Nephron progenitor cell (in vitro differentiated cells): ENCODE data around the gene RNF166.
"Not testable (repeated sequence)": the region's sequence is repeated elsewhere in the genome, so short reads cannot be mapped to it uniquely, and the experiment has no call there.

Experiments used
- DNase-seq: peaks from one replicate; pipeline ENCODE4 v3.0.0; 2021
- H3K27ac Mint-ChIP-seq: 2 replicates; pipeline ENCODE4 v1.8.0; 2021; ENCODE audit warnings: mild to moderate bottlenecking, moderate library complexity, mixed read lengths
- H3K27me3 Mint-ChIP-seq: 2 replicates; pipeline ENCODE4 v1.8.0; 2021; ENCODE audit warnings: mild to moderate bottlenecking, low read depth, mixed read lengths; ENCODE audit not compliant: poor library complexity
- H3K36me3 Mint-ChIP-seq: 2 replicates; pipeline ENCODE4 v1.8.0; 2021; ENCODE audit warnings: low read depth, mixed read lengths
- H3K4me1 Mint-ChIP-seq: 2 replicates; pipeline ENCODE4 v1.8.0; 2021; ENCODE audit warnings: mixed read lengths
- H3K4me3 Mint-ChIP-seq: 2 replicates; pipeline ENCODE4 v1.8.0; 2021; ENCODE audit warnings: mild to moderate bottlenecking, moderate library complexity, mixed read lengths
- H3K9me3 Mint-ChIP-seq: 2 replicates; pipeline ENCODE4 v1.8.0; 2021; ENCODE audit warnings: mild to moderate bottlenecking, moderate library complexity, mixed read lengths
- CTCF ChIP-seq: fragments of 200-600 bp; sonication (generic); IDR thresholded peaks from 2 replicates; pipeline ENCODE4 v1.5.0; 2021; ENCODE audit warnings: antibody characterized with exemption

Gene RNF166

GRCh38 chr16:88673716-88674379, 32.4 kb downstream of the RNF166 start:
- no peaks in the 10 kb centered on the region for H3K4me1 Mint-ChIP-seq
- no peaks in the 10 kb centered on the region for H3K27me3 Mint-ChIP-seq
- peaks cover 2% of the 10 kb centered on the region for H3K36me3 Mint-ChIP-seq
- no peak overlapping the region for H3K27ac Mint-ChIP-seq
- H3K9me3 Mint-ChIP-seq = no peaks in the 10 kb centered on the region
- no peak overlapping the region for H3K4me3 Mint-ChIP-seq
- no peak for DNase-seq
- no peak for TF ChIP-seq CTCF

GRCh38 chr16:88672776-88673175, 33.4 kb downstream of the RNF166 start:
- Mint-ChIP-seq H3K27me3 (no peaks in the 10 kb centered on the region), H3K27ac (no peak overlapping the region), H3K4me3 (no peak overlapping the region), H3K4me1 (no peaks in the 10 kb centered on the region), H3K9me3 (no peaks in the 10 kb centered on the region), H3K36me3 (peaks cover 6% of the 10 kb centered on the region)
- peak; percentile 43 for DNase-seq
- TF ChIP-seq CTCF = peak; percentile 33

- Mint-ChIP-seq H3K4me1 (peaks cover 7% of the 10 kb centered on the region), H3K27ac (no peak overlapping the region), H3K27me3 (no peaks in the 10 kb centered on the region), H3K36me3 (peaks cover 6% of the 10 kb centered on the region), H3K4me3 (no peak overlapping the region), H3K9me3 (no peaks in the 10 kb centered on the region)
- DNase-seq = no peak
- TF ChIP-seq CTCF = no peak
Observed at GRCh38 chr16:88671806-88672205, 34.4 kb downstream of the RNF166 start.

- Mint-ChIP-seq H3K27ac (no peak overlapping the region), H3K27me3 (no peaks in the 10 kb centered on the region), H3K4me3 (no peak overlapping the region), H3K36me3 (peaks cover 13% of the 10 kb centered on the region), H3K4me1 (peaks cover 9% of the 10 kb centered on the region), H3K9me3 (no peaks in the 10 kb centered on the region)
- TF ChIP-seq CTCF = no peak
- no peak for DNase-seq
Observed at GRCh38 chr16:88669980-88670379, 36.2 kb downstream of the RNF166 start.

GRCh38 chr16:88669493-88669892, 36.7 kb downstream of the RNF166 start:
- H3K36me3 Mint-ChIP-seq = peaks cover 15% of the 10 kb centered on the region
- H3K9me3 Mint-ChIP-seq = not testable (repeated sequence)

GRCh38 chr16:88667461-88667860, 38.7 kb downstream of the RNF166 start:
- Mint-ChIP-seq H3K4me3 (no peak overlapping the region), H3K9me3 (no peaks in the 10 kb centered on the region), H3K4me1 (peaks cover 12% of the 10 kb centered on the region), H3K27me3 (no peaks in the 10 kb centered on the region), H3K27ac (peak overlapping the region; percentile 57), H3K36me3 (peaks cover 15% of the 10 kb centered on the region)
- TF ChIP-seq CTCF = no peak
- DNase-seq = peak; percentile 26

More at GRCh38 chr16:88669493-88669892, 36.7 kb downstream of the RNF166 start:
- not testable (repeated sequence) for H3K27ac Mint-ChIP-seq, H3K4me3 Mint-ChIP-seq, DNase-seq, H3K27me3 Mint-ChIP-seq
- peaks cover 12% of the 10 kb centered on the region for H3K4me1 Mint-ChIP-seq
